ENCODE measurements around the gene TANGO6. TPM values are rescaled to one million over a fixed set of nuclear protein-coding genes. Genes with fewer than 3 reads are reported as not detected.

TANGO6 gene
- total RNA-seq, 2 experiments from 2014 or later = 17.1 to 18.1 TPM

- Histone ChIP-seq H3K36me3 (ENCODE audit: insufficient read depth, low read length) (no peaks in the 10 kb centered on the region), H3K9me3 (ENCODE audit: control insufficient read depth in 1 of 2, insufficient read depth in 1 of 2, low read length in 2 of 2) (no peaks in the 10 kb centered on the region), H3K4me3 (ENCODE audit: low read length) (no peak overlapping the region), H3K27me3 (ENCODE audit: control insufficient read depth in 1 of 2, insufficient read depth in 2 of 2, low read length in 2 of 2) (no peaks in the 10 kb centered on the region), H3K4me1 (ENCODE audit: insufficient read depth, low read length) (no peaks in the 10 kb centered on the region), H3K27ac (ENCODE audit: low read depth in 1 of 2, low read length in 2 of 2) (no peak overlapping the region)
- Mint-ChIP-seq H3K36me3 (ENCODE audit: low read depth) (no peaks in the 10 kb centered on the region), H3K4me3 (no peak overlapping the region), H3K9me3 (peaks cover 2% of the 10 kb centered on the region), H3K27ac (no peak overlapping the region), H3K27me3 (no peaks in the 10 kb centered on the region), H3K4me1 (ENCODE audit: low read depth) (no peaks in the 10 kb centered on the region)
- ChIA-PET POLR2A (no interaction called here), CTCF (no interaction called here)
- TF ChIP-seq CTCF (IDR thresholded peaks at IDR 0.05) = no peak
- ATAC-seq (ENCODE audit: poor library complexity) (no peak), DNase-seq (no peak)
- intact Hi-C loops (cut with DNase I, micrococcal nuclease) = no loop called here
Measured at GRCh38 chr16:68826652-68827051, 16.7 kb upstream of the TANGO6 start.

GRCh38 chr16:68833251-68833650 lies 10.1 kb upstream of the TANGO6 start:
- H3K9me3 ChIP-seq (ENCODE audit: control insufficient read depth in 1 of 2, insufficient read depth in 1 of 2, low read length in 2 of 2) = no peaks in the 10 kb centered on the region
- peaks cover 4% of the 10 kb centered on the region for H3K27me3 Mint-ChIP-seq
- intact Hi-C loops (cut with DNase I, micrococcal nuclease) = no loop called here
- H3K4me1 ChIP-seq (ENCODE audit: insufficient read depth, low read length) = no peaks in the 10 kb centered on the region
- H3K27ac ChIP-seq (ENCODE audit: low read depth in 1 of 2, low read length in 2 of 2) = no peak overlapping the region
- H3K27ac Mint-ChIP-seq = no peak overlapping the region
- ChIA-PET POLR2A (interaction anchor here (1.1 kb wide), 1 partner anchor 10 kb away, joined by 5 read pairs; the partner anchor contains the start of gene TANGO6), CTCF (interaction anchor here (1.1 kb wide), 1 partner anchor 80 kb away, joined by 3 read pairs; no protein-coding TSS in a partner anchor)
- no peaks in the 10 kb centered on the region for H3K36me3 ChIP-seq (ENCODE audit: insufficient read depth, low read length)
- no peak overlapping the region for H3K4me3 ChIP-seq (ENCODE audit: low read length)
- no peaks in the 10 kb centered on the region for H3K36me3 Mint-ChIP-seq (ENCODE audit: low read depth)
- no peaks in the 10 kb centered on the region for H3K27me3 ChIP-seq (ENCODE audit: control insufficient read depth in 1 of 2, insufficient read depth in 2 of 2, low read length in 2 of 2)
- no peak for TF ChIP-seq CTCF (IDR thresholded peaks at IDR 0.05)
- no peaks in the 10 kb centered on the region for H3K9me3 Mint-ChIP-seq
- ATAC-seq (ENCODE audit: poor library complexity) = no peak
- H3K4me1 Mint-ChIP-seq (ENCODE audit: low read depth) = no peaks in the 10 kb centered on the region
- H3K4me3 Mint-ChIP-seq = no peak overlapping the region
- no peak for DNase-seq

GRCh38 chr16:68834550-68834949 lies 8.8 kb upstream of the TANGO6 start:
- intact Hi-C loops (cut with DNase I, micrococcal nuclease) = no loop called here
- CTCF ChIA-PET = interaction anchor here (1.4 kb wide), 1 partner anchor 13 kb away, joined by 3 read pairs; no protein-coding TSS in a partner anchor
- POLR2A ChIA-PET = no interaction called here

More at GRCh38 chr16:68834550-68834949, 8.8 kb upstream of the TANGO6 start:
- TF ChIP-seq CTCF (IDR thresholded peaks at IDR 0.05) = no peak
- Histone ChIP-seq H3K4me3 (ENCODE audit: low read length) (no peak overlapping the region), H3K27ac (ENCODE audit: low read depth in 1 of 2, low read length in 2 of 2) (no peak overlapping the region), H3K27me3 (ENCODE audit: control insufficient read depth in 1 of 2, insufficient read depth in 2 of 2, low read length in 2 of 2) (no peaks in the 10 kb centered on the region), H3K4me1 (ENCODE audit: insufficient read depth, low read length) (no peaks in the 10 kb centered on the region), H3K9me3 (ENCODE audit: control insufficient read depth in 1 of 2, insufficient read depth in 1 of 2, low read length in 2 of 2) (no peaks in the 10 kb centered on the region), H3K36me3 (ENCODE audit: insufficient read depth, low read length) (no peaks in the 10 kb centered on the region)
- Mint-ChIP-seq H3K9me3 (no peaks in the 10 kb centered on the region), H3K27ac (no peak overlapping the region), H3K4me3 (no peak overlapping the region), H3K27me3 (peaks cover 4% of the 10 kb centered on the region), H3K4me1 (ENCODE audit: low read depth) (no peaks in the 10 kb centered on the region), H3K36me3 (ENCODE audit: low read depth) (no peaks in the 10 kb centered on the region)
- DNase-seq = no peak
- no peak for ATAC-seq (ENCODE audit: poor library complexity)
